IMR-90 (cell line): Measurements from ENCODE around the gene TANK.

ENCODE experiments used
- BHLHE40 ChIP-seq: fragments of 150-350 bp; IDR thresholded peaks from 2 replicates; pipeline ENCODE4 v1.6.1; 2016; ENCODE audit warnings: mild to moderate bottlenecking, low read depth, low read length
- CEBPB ChIP-seq: IDR thresholded peaks from 2 replicates; pipeline ENCODE4 v1.6.1; 2012; ENCODE audit warnings: low read depth, low read length, improper control_type of control experiment
- CHD1 ChIP-seq: IDR thresholded peaks from 2 replicates; pipeline ENCODE4 v1.6.1; 2012; ENCODE audit warnings: low read depth, low read length, improper control_type of control experiment
- FOS ChIP-seq: fragments of 150-350 bp; IDR thresholded peaks from 2 replicates; pipeline ENCODE4 v1.6.1; 2016; ENCODE audit warnings: low read depth, low read length
- MAFK ChIP-seq: IDR thresholded peaks from 2 replicates; pipeline ENCODE4 v1.6.1; 2012; ENCODE audit warnings: low read depth, low read length, improper control_type of control experiment
- MAZ ChIP-seq: IDR thresholded peaks from 2 replicates; pipeline ENCODE4 v1.6.1; 2012; ENCODE audit warnings: low read depth, mild to moderate bottlenecking, low read length, improper control_type of control experiment, moderate library complexity, borderline replicate concordance
- MXI1 ChIP-seq: IDR thresholded peaks from 2 replicates; pipeline ENCODE4 v1.6.1; 2012; ENCODE audit warnings: low read depth, mild to moderate bottlenecking, low read length, moderate library complexity, borderline replicate concordance
- POLR2A ChIP-seq: IDR thresholded peaks from 2 replicates; pipeline ENCODE4 v1.6.1; 2012; ENCODE audit warnings: mild to moderate bottlenecking, low read depth, low read length
- RFX5 ChIP-seq: IDR thresholded peaks from 2 replicates; pipeline ENCODE4 v1.8.0; 2012; ENCODE audit warnings: low read depth, mild to moderate bottlenecking, low read length, moderate library complexity
- TF ChIP-seq, protein P1 (sequence below): conservative IDR thresholded peaks from 2 replicates; pipeline ENCODE4 v1.5.1; 2012; ENCODE audit warnings: mild to moderate bottlenecking, low read depth, low read length, improper control_type of control experiment
- TF ChIP-seq, protein P2 (sequence below): fragments of 150-350 bp; IDR thresholded peaks from 2 replicates; pipeline ENCODE4 v1.6.1; 2017; ENCODE audit warnings: mild to moderate bottlenecking, antibody characterized with exemption, low read length, low read depth
- TF ChIP-seq, protein P3 (sequence below): fragments of 150-350 bp; IDR thresholded peaks from 2 replicates; pipeline ENCODE4 v1.6.1; 2016; ENCODE audit warnings: low read depth, mild to moderate bottlenecking, low read length, moderate library complexity, borderline replicate concordance

DNA sequence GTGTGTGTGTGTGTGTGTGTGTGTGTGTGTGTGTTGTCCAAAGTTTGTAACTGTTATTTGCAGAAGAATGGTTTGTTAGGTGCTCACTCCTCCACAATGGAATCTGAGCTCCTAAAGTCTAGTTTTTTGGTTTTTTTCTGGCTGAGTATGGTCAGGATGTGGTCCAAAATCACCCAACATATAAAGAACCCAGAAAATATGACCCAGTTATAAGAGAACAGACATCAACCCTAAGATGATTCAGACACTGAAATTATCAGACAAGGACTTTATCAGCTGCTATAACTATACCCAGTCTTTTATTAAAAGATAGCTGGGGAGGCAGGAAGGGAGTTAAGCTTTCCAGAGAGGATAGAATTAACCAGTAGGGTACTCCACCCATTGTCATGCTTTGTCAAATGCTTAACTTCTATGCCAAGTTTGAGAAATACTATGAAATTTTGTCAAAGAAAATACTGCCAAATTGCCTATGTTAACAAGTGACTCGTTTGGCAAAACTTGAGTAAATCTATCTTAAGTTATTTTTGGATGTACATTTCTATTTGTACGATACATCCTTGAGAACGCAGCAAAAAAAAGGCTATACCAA is 57.5 kb downstream of the TANK start:
- TF ChIP-seq POLR2A (no peak), BHLHE40 (no peak), MAZ (no peak), CEBPB (no peak), CHD1 (no peak), MAFK (no peak), MXI1 (no peak), FOS (no peak), RFX5 (no peak)
- TF ChIP-seq, protein P1, sequence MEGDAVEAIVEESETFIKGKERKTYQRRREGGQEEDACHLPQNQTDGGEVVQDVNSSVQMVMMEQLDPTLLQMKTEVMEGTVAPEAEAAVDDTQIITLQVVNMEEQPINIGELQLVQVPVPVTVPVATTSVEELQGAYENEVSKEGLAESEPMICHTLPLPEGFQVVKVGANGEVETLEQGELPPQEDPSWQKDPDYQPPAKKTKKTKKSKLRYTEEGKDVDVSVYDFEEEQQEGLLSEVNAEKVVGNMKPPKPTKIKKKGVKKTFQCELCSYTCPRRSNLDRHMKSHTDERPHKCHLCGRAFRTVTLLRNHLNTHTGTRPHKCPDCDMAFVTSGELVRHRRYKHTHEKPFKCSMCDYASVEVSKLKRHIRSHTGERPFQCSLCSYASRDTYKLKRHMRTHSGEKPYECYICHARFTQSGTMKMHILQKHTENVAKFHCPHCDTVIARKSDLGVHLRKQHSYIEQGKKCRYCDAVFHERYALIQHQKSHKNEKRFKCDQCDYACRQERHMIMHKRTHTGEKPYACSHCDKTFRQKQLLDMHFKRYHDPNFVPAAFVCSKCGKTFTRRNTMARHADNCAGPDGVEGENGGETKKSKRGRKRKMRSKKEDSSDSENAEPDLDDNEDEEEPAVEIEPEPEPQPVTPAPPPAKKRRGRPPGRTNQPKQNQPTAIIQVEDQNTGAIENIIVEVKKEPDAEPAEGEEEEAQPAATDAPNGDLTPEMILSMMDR: no peak
- TF ChIP-seq, protein P2, sequence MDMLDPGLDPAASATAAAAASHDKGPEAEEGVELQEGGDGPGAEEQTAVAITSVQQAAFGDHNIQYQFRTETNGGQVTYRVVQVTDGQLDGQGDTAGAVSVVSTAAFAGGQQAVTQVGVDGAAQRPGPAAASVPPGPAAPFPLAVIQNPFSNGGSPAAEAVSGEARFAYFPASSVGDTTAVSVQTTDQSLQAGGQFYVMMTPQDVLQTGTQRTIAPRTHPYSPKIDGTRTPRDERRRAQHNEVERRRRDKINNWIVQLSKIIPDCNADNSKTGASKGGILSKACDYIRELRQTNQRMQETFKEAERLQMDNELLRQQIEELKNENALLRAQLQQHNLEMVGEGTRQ: no peak
- TF ChIP-seq, protein P3, sequence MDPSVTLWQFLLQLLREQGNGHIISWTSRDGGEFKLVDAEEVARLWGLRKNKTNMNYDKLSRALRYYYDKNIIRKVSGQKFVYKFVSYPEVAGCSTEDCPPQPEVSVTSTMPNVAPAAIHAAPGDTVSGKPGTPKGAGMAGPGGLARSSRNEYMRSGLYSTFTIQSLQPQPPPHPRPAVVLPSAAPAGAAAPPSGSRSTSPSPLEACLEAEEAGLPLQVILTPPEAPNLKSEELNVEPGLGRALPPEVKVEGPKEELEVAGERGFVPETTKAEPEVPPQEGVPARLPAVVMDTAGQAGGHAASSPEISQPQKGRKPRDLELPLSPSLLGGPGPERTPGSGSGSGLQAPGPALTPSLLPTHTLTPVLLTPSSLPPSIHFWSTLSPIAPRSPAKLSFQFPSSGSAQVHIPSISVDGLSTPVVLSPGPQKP: no peak
